ENCODE data around the gene JAM2. TPM values are rescaled to one million over a fixed set of nuclear protein-coding genes. Genes with fewer than 3 reads are reported as not detected.

Gene JAM2
- total and polyA plus RNA-seq, 2 of the 4 experiments (the other 2 are of a cell fraction): 0.72 to 2.1 TPM

DNA sequence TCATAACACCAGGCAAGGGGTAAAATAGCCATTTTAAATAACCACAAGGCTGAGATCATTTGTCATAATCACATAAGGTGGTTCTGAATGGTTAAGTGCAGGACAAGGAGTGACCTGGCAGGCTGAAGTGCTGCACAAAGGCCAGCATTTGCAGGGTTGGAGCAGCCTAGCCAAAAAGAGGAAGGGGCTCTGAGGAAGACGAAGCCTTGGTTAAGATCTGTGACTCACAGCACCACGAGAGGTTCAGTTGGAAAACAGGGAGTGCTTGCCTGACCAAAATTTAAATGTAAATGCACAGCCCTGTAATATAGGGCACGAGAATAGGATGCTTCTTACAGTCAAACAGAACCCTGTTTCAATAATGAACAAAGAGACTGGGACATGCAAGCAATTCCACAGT lies 83.6 kb downstream of the JAM2 start:
- no peaks in the 10 kb centered on the region for H3K4me1 ChIP-seq (ENCODE audit: control insufficient read depth, insufficient read depth, low read length)
- no peak overlapping the region for H4K91ac ChIP-seq (ENCODE audit: insufficient read depth, low read depth, low read length)
- intact Hi-C loops (cut with micrococcal nuclease) (no loop called here), in situ Hi-C loops (cut with MboI; ENCODE audit: low sequenced_read_pairs) (no loop called here), dilution Hi-C loops (cut with HindIII; ENCODE audit: low sequenced_read_pairs, unreplicated experiment) (no loop called here)
- H4K8ac ChIP-seq (ENCODE audit: low read depth in 2 of 2, low read length in 2 of 2): no peak overlapping the region
- no peak overlapping the region for H3K56ac ChIP-seq (ENCODE audit: extremely low read depth, insufficient read depth, low read length)
- no peak overlapping the region for H3K9ac ChIP-seq (ENCODE audit: low read depth, low read length)
- no peak overlapping the region for H2AK5ac ChIP-seq (ENCODE audit: low read depth, low read length)
- H2AFZ ChIP-seq (replicated peaks; ENCODE audit: low read length, poor library complexity): no peak overlapping the region
- DNase-seq (no peak), ATAC-seq (ENCODE audit: low read depth) (no peak)
- no peaks in the 10 kb centered on the region for H3K27me3 ChIP-seq (ENCODE audit: control insufficient read depth, insufficient read depth, low read length)
- no peak overlapping the region for H3K18ac ChIP-seq (ENCODE audit: low read depth, low read length)
- H3K9me3 ChIP-seq (ENCODE audit: control insufficient read depth, insufficient read depth, low read length): no peaks in the 10 kb centered on the region
- no peak overlapping the region for H2BK120ac ChIP-seq (ENCODE audit: low read depth, low read length)
- H3K9me1 ChIP-seq (ENCODE audit: insufficient read depth, low read length): 0 out of 2 replicates have a peak, but pooled peaks cover 4% of the 10 kb centered on the region
- BruUV-seq (replicated peaks): no TSS peak
- no peaks in the 10 kb centered on the region; the same call in 1 of the 2 replicates for H4K20me1 ChIP-seq (ENCODE audit: insufficient read depth, low read length)
- no peak overlapping the region for H3K4me2 ChIP-seq (ENCODE audit: low read depth, low read length)
- H2BK20ac ChIP-seq (ENCODE audit: low read depth, low read length): no peak overlapping the region
- no peak overlapping the region for H4K5ac ChIP-seq (ENCODE audit: low read depth, low read length)
- no peak overlapping the region for H3K4me3 ChIP-seq (ENCODE audit: insufficient read depth, low read depth, low read length)
- no peak overlapping the region for H3K4ac ChIP-seq (ENCODE audit: low read depth, low read length)
- ChIA-PET CTCF (no interaction called here), POLR2A (ENCODE audit: unreplicated experiment) (no interaction called here)
- TF ChIP-seq BHLHE40 (IDR thresholded peaks at IDR 0.05; ENCODE audit: low read depth, low read length) (no peak), RAD21 (IDR thresholded peaks at IDR 0.05; ENCODE audit: low read length) (no peak), MAZ (IDR thresholded peaks at IDR 0.05; ENCODE audit: borderline replicate concordance, low read depth, low read length) (no peak), RFX5 (IDR thresholded peaks at IDR 0.05; ENCODE audit: low read depth, low read length) (no peak), POLR2A (IDR thresholded peaks at IDR 0.05; ENCODE audit: low read depth, low read length) (no peak), RCOR1 (IDR thresholded peaks at IDR 0.05; ENCODE audit: insufficient replicate concordance, low read length) (no peak), ELK1 (IDR thresholded peaks at IDR 0.05; ENCODE audit: borderline replicate concordance, low read depth, low read length) (no peak)
- TF ChIP-seq, protein P1, sequence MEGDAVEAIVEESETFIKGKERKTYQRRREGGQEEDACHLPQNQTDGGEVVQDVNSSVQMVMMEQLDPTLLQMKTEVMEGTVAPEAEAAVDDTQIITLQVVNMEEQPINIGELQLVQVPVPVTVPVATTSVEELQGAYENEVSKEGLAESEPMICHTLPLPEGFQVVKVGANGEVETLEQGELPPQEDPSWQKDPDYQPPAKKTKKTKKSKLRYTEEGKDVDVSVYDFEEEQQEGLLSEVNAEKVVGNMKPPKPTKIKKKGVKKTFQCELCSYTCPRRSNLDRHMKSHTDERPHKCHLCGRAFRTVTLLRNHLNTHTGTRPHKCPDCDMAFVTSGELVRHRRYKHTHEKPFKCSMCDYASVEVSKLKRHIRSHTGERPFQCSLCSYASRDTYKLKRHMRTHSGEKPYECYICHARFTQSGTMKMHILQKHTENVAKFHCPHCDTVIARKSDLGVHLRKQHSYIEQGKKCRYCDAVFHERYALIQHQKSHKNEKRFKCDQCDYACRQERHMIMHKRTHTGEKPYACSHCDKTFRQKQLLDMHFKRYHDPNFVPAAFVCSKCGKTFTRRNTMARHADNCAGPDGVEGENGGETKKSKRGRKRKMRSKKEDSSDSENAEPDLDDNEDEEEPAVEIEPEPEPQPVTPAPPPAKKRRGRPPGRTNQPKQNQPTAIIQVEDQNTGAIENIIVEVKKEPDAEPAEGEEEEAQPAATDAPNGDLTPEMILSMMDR (conservative IDR thresholded peaks at IDR 0.05; ENCODE audit: low read depth, low read length): no peak
- H3K79me1 ChIP-seq (ENCODE audit: low read depth in 1 of 2, low read length in 2 of 2): 0 out of 4 replicates have a peak, but pooled peaks cover 0 to 4% of the 10 kb centered on the region in 2 experiments
- no peak overlapping the region for H2BK15ac ChIP-seq (ENCODE audit: low read depth, low read length)
- no peak overlapping the region for H2BK5ac ChIP-seq (ENCODE audit: low read depth, low read length, poor library complexity, severe bottlenecking)
- no peak overlapping the region for H3K14ac ChIP-seq (replicated peaks; ENCODE audit: low read depth, low read length)
- H3K23ac ChIP-seq (ENCODE audit: low read depth, low read length): no peak overlapping the region
- WGBS, 2 experiments (ENCODE audit: extremely low coverage in 2 of 2, insufficient read length in 1 of 2): 100% methylated on average over 1 of the region's 3 CpGs; no CpG with 5 or more reads in 1 of the 2 experiments
- H3K36me3 ChIP-seq (ENCODE audit: control insufficient read depth, insufficient read depth, low read length): peaks cover 28% of the 10 kb centered on the region
- no peak overlapping the region for H2AK9ac ChIP-seq (replicated peaks; ENCODE audit: low read depth, low read length, poor library complexity)
- H3K27ac ChIP-seq (ENCODE audit: insufficient read depth, low read length): no peak overlapping the region
